ENCODE data around the gene SH3RF3. TPM values are rescaled to one million over a fixed set of nuclear protein-coding genes. Genes with fewer than 3 reads are reported as not detected.

The SH3RF3 gene
- total RNA-seq, 1 experiment from 2014 or later = 21.7 TPM

GRCh38 chr2:109398366-109399015 lies 269.5 kb downstream of the SH3RF3 start:
- CTCF ChIA-PET = interaction anchor here (0.5 to 0.9 kb wide), 3 partner anchors 52 to 112 kb away, joined by 3 to 9 read pairs (median 3); no protein-coding TSS in a partner anchor
- peaks cover 40% of the 10 kb centered on the region for H3K36me3 Mint-ChIP-seq (ENCODE audit: insufficient read depth, unreplicated experiment)
- peaks cover 8% of the 10 kb centered on the region for H3K4me1 Mint-ChIP-seq (ENCODE audit: insufficient read depth, unreplicated experiment)
- no peak for TF ChIP-seq CTCF (IDR thresholded peaks at IDR 0.05; ENCODE audit: unreplicated experiment)
- no TSS peak for BruUV-seq (replicated peaks)
- DNase-seq (ENCODE audit: unreplicated experiment) = no peak
- no peak overlapping the region for H3K4me3 Mint-ChIP-seq (ENCODE audit: unreplicated experiment)
- intact Hi-C loops (cut with micrococcal nuclease) = no loop called here
- H3K27me3 Mint-ChIP-seq (ENCODE audit: insufficient read depth, unreplicated experiment) = no peaks in the 10 kb centered on the region
- H3K27ac Mint-ChIP-seq (ENCODE audit: low read depth, unreplicated experiment) = no peak overlapping the region
- POLR2A ChIA-PET = interaction anchor here (0.9 to 1.6 kb wide), 2 partner anchors 9 to 46 kb away, joined by 4 to 5 read pairs; no protein-coding TSS in a partner anchor
- H3K9me3 Mint-ChIP-seq (ENCODE audit: unreplicated experiment) = no peaks in the 10 kb centered on the region

GRCh38 chr2:109399066-109399465 lies 270.1 kb downstream of the SH3RF3 start:
- Mint-ChIP-seq H3K27me3 (ENCODE audit: insufficient read depth, unreplicated experiment) (no peaks in the 10 kb centered on the region), H3K27ac (ENCODE audit: low read depth, unreplicated experiment) (no peak overlapping the region), H3K36me3 (ENCODE audit: insufficient read depth, unreplicated experiment) (peaks cover 42% of the 10 kb centered on the region), H3K9me3 (ENCODE audit: unreplicated experiment) (no peaks in the 10 kb centered on the region), H3K4me1 (ENCODE audit: insufficient read depth, unreplicated experiment) (peaks cover 8% of the 10 kb centered on the region), H3K4me3 (ENCODE audit: unreplicated experiment) (no peak overlapping the region)
- TF ChIP-seq CTCF (IDR thresholded peaks at IDR 0.05; ENCODE audit: unreplicated experiment) = no peak
- intact Hi-C loops (cut with micrococcal nuclease) = no loop called here
- POLR2A ChIA-PET = interaction anchor here (0.9 to 1.6 kb wide), 2 partner anchors 9 to 47 kb away, joined by 4 to 5 read pairs; no protein-coding TSS in a partner anchor
- CTCF ChIA-PET = interaction anchor here (0.5 to 0.7 kb wide), 4 partner anchors 24 to 305 kb away, joined by 3 to 9 read pairs (median 3); no protein-coding TSS in a partner anchor
- BruUV-seq (replicated peaks) = no TSS peak
- no peak for DNase-seq (ENCODE audit: unreplicated experiment)

GRCh38 chr2:109400102-109400501 lies 271.1 kb downstream of the SH3RF3 start:
- BruUV-seq (replicated peaks) = no TSS peak
- H3K27me3 Mint-ChIP-seq (ENCODE audit: insufficient read depth, unreplicated experiment) = no peaks in the 10 kb centered on the region
- H3K36me3 Mint-ChIP-seq (ENCODE audit: insufficient read depth, unreplicated experiment) = peaks cover 45% of the 10 kb centered on the region
- H3K27ac Mint-ChIP-seq (ENCODE audit: low read depth, unreplicated experiment) = no peak overlapping the region
- H3K9me3 Mint-ChIP-seq (ENCODE audit: unreplicated experiment) = no peaks in the 10 kb centered on the region
- no peak for TF ChIP-seq CTCF (IDR thresholded peaks at IDR 0.05; ENCODE audit: unreplicated experiment)
- POLR2A ChIA-PET = no interaction called here
- peaks cover 11% of the 10 kb centered on the region for H3K4me1 Mint-ChIP-seq (ENCODE audit: insufficient read depth, unreplicated experiment)
- no peak for DNase-seq (ENCODE audit: unreplicated experiment)
- intact Hi-C loops (cut with micrococcal nuclease) = no loop called here
- H3K4me3 Mint-ChIP-seq (ENCODE audit: unreplicated experiment) = no peak overlapping the region
- CTCF ChIA-PET = no interaction called here

- no peak overlapping the region for H3K27ac Mint-ChIP-seq (ENCODE audit: low read depth, unreplicated experiment)
- ChIA-PET POLR2A (no interaction called here), CTCF (interaction anchor here (0.7 kb wide), 1 partner anchor 113 kb away, joined by 4 read pairs; no protein-coding TSS in a partner anchor)
- DNase-seq (ENCODE audit: unreplicated experiment) = no peak
- no peaks in the 10 kb centered on the region for H3K9me3 Mint-ChIP-seq (ENCODE audit: unreplicated experiment)
- BruUV-seq (replicated peaks) = no TSS peak
- no peaks in the 10 kb centered on the region for H3K27me3 Mint-ChIP-seq (ENCODE audit: insufficient read depth, unreplicated experiment)
- intact Hi-C loops (cut with micrococcal nuclease) = no loop called here
- peaks cover 24% of the 10 kb centered on the region for H3K4me1 Mint-ChIP-seq (ENCODE audit: insufficient read depth, unreplicated experiment)
- TF ChIP-seq CTCF (IDR thresholded peaks at IDR 0.05; ENCODE audit: unreplicated experiment) = no peak
- peaks cover 45% of the 10 kb centered on the region for H3K36me3 Mint-ChIP-seq (ENCODE audit: insufficient read depth, unreplicated experiment)
- no peak overlapping the region for H3K4me3 Mint-ChIP-seq (ENCODE audit: unreplicated experiment)
These were observed 272.4 kb downstream of the SH3RF3 start for GRCh38 chr2:109401370-109401769.
